Measurements from ENCODE around the gene KRT85.

KRT85 gene

GRCh38 chr12:52395761-52396434 is 28.6 kb upstream of the KRT85 start:
- Histone ChIP-seq H3K9ac (no peak overlapping the region), H3K4me2 (no peak overlapping the region), H3K36me3 (no peaks in the 10 kb centered on the region), H3K27ac (no peak overlapping the region), H3K27me3 (no peaks in the 10 kb centered on the region), H3K4me1 (peaks cover 19% of the 10 kb centered on the region), H3K4me3 (no peak overlapping the region), H3K9me3 (no peaks in the 10 kb centered on the region), H4K20me1 (no peaks in the 10 kb centered on the region)
- TF ChIP-seq Cebpa-rat (IDR thresholded peaks at IDR 0.05) = peak; percentile 41; the same call in 1 of the 2 replicates

- no peaks in the 10 kb centered on the region for H3K27me3 ChIP-seq
Measured at GRCh38 chr12:52394836-52395405, 27.6 kb upstream of the KRT85 start.

GRCh38 chr12:52392465-52393007 is 25.3 kb upstream of the KRT85 start:
- Histone ChIP-seq H3K9me3 (no peaks in the 10 kb centered on the region), H3K4me3 (no peak overlapping the region), H3K4me2 (no peak overlapping the region), H4K20me1 (no peaks in the 10 kb centered on the region), H3K27me3 (no peaks in the 10 kb centered on the region), H3K9ac (no peak overlapping the region), H3K4me1 (peaks cover 21% of the 10 kb centered on the region), H3K36me3 (no peaks in the 10 kb centered on the region), H3K27ac (no peak overlapping the region)
- TF ChIP-seq Cebpa-rat (IDR thresholded peaks at IDR 0.05) = no peak

More at GRCh38 chr12:52394836-52395405, 27.6 kb upstream of the KRT85 start:
- Histone ChIP-seq H3K9ac (no peak overlapping the region), H3K4me3 (no peak overlapping the region), H3K4me2 (no peak overlapping the region), H3K27ac (no peak overlapping the region), H3K9me3 (no peaks in the 10 kb centered on the region), H3K4me1 (peaks cover 21% of the 10 kb centered on the region), H3K36me3 (no peaks in the 10 kb centered on the region), H4K20me1 (no peaks in the 10 kb centered on the region)
- no peak for TF ChIP-seq Cebpa-rat (IDR thresholded peaks at IDR 0.05)

- Histone ChIP-seq H3K9ac (no peak overlapping the region), H3K4me3 (no peak overlapping the region), H3K4me2 (peak overlapping the region; percentile 33), H3K36me3 (no peaks in the 10 kb centered on the region), H4K20me1 (no peaks in the 10 kb centered on the region), H3K4me1 (peaks cover 21% of the 10 kb centered on the region), H3K9me3 (no peaks in the 10 kb centered on the region), H3K27ac (0 out of 2 replicates have a peak overlapping the region, but pooled peaks have one; percentile 26), H3K27me3 (no peaks in the 10 kb centered on the region)
- TF ChIP-seq Cebpa-rat (IDR thresholded peaks at IDR 0.05) = no peak
Measured at GRCh38 chr12:52391618-52392002, 24.3 kb upstream of the KRT85 start.

- no peak for TF ChIP-seq Cebpa-rat (IDR thresholded peaks at IDR 0.05)
- Histone ChIP-seq H3K9me3 (no peaks in the 10 kb centered on the region), H3K9ac (no peak overlapping the region), H4K20me1 (no peaks in the 10 kb centered on the region), H3K27ac (0 out of 2 replicates have a peak overlapping the region, but pooled peaks have one; percentile 26), H3K27me3 (no peaks in the 10 kb centered on the region), H3K36me3 (no peaks in the 10 kb centered on the region), H3K4me3 (no peak overlapping the region), H3K4me2 (peak overlapping the region; percentile 33), H3K4me1 (peaks cover 21% of the 10 kb centered on the region)
Measured at GRCh38 chr12:52390739-52391617, 23.7 kb upstream of the KRT85 start.

GRCh38 chr12:52389313-52390207 is 22.3 kb upstream of the KRT85 start:
- H3K36me3 ChIP-seq = no peaks in the 10 kb centered on the region
- no peak overlapping the region for H3K27ac ChIP-seq
- TF ChIP-seq Cebpa-rat (IDR thresholded peaks at IDR 0.05) = no peak
- no peak overlapping the region for H3K4me3 ChIP-seq
- H3K4me1 ChIP-seq = peaks cover 21% of the 10 kb centered on the region
- H3K9ac ChIP-seq = no peak overlapping the region
- no peaks in the 10 kb centered on the region for H3K27me3 ChIP-seq
- H4K20me1 ChIP-seq = no peaks in the 10 kb centered on the region
- no peaks in the 10 kb centered on the region for H3K9me3 ChIP-seq
- no peak overlapping the region for H3K4me2 ChIP-seq

GRCh38 chr12:52387859-52388258 is 20.6 kb upstream of the KRT85 start:
- Histone ChIP-seq H3K4me3 (no peak overlapping the region), H4K20me1 (no peaks in the 10 kb centered on the region), H3K4me2 (no peak overlapping the region), H3K4me1 (peaks cover 17% of the 10 kb centered on the region), H3K9me3 (no peaks in the 10 kb centered on the region), H3K27ac (no peak overlapping the region), H3K36me3 (no peaks in the 10 kb centered on the region), H3K27me3 (no peaks in the 10 kb centered on the region), H3K9ac (no peak overlapping the region)
- no peak for TF ChIP-seq Cebpa-rat (IDR thresholded peaks at IDR 0.05)

GRCh38 chr12:52385226-52385702 is 18.0 kb upstream of the KRT85 start, which contains the start of gene KRT84:
KRT84 (minus strand) TSS chr12:52385652; CDS start chr12:52385585, 67 bp downstream.
- Histone ChIP-seq H3K4me2 (no peak within 1 kb of the TSS), H3K9me3 (no peaks in the 10 kb centered on the region), H3K36me3 (no peaks in the 10 kb centered on the region), H3K4me1 (no peaks in the 10 kb centered on the region), H3K9ac (no peak within 1 kb of the TSS), H3K4me3 (no peak within 1 kb of the TSS), H3K27ac (no peak within 1 kb of the TSS), H4K20me1 (no peaks in the 10 kb centered on the region), H3K27me3 (no peaks in the 10 kb centered on the region)
- no peak for TF ChIP-seq Cebpa-rat (IDR thresholded peaks at IDR 0.05)

GRCh38 chr12:52383331-52383730 is 16.1 kb upstream of the KRT85 start:
- Histone ChIP-seq H3K4me2 (no peak overlapping the region), H4K20me1 (no peaks in the 10 kb centered on the region), H3K27me3 (no peaks in the 10 kb centered on the region), H3K36me3 (no peaks in the 10 kb centered on the region), H3K9ac (no peak overlapping the region), H3K4me3 (no peak overlapping the region), H3K9me3 (no peaks in the 10 kb centered on the region), H3K4me1 (no peaks in the 10 kb centered on the region), H3K27ac (no peak overlapping the region)
- no peak for TF ChIP-seq Cebpa-rat (IDR thresholded peaks at IDR 0.05)

Measured in BLaER1 (cell line).